OCI-LY1 (cell line): Measurements from ENCODE around the gene FOXO3.
"Not testable (repeated sequence)": the region's sequence is repeated elsewhere in the genome, so short reads cannot be mapped to it uniquely, and the experiment has no call there.

Experiments used
- H2AFZ ChIP-seq: fragments of 200-600 bp; sonication (generic), shearing (Covaris generic); 2 replicates; pipeline ENCODE4 v1.6.0; 2014; ENCODE audit warnings: antibody characterized with exemption, mild to moderate bottlenecking, low read length
- H3F3A ChIP-seq: fragments of 200-600 bp; sonication (generic), shearing (Covaris generic); 2 replicates; pipeline ENCODE4 v1.6.0; 2014; ENCODE audit warnings: mild to moderate bottlenecking, antibody characterized with exemption, low read length, moderate library complexity; ENCODE audit not compliant: insufficient read depth
- H3K27ac ChIP-seq: fragments of 200-600 bp; sonication (generic); 2 replicates; pipeline ENCODE4 v1.5.1; 2014; ENCODE audit warnings: low read length, mixed run types, mild to moderate bottlenecking, low read depth; ENCODE audit not compliant: poor library complexity, severe bottlenecking
- H3K27me3 ChIP-seq: fragments of 200-600 bp; sonication (generic); 2 replicates; pipeline ENCODE4 v1.6.0; 2014; ENCODE audit warnings: antibody characterized with exemption, mild to moderate bottlenecking, low read length, moderate library complexity; ENCODE audit not compliant: insufficient read depth
- H3K36me3 ChIP-seq: fragments of 200-600 bp; sonication (generic); 2 replicates; pipeline ENCODE4 v1.6.1; 2014; ENCODE audit warnings: mild to moderate bottlenecking, antibody characterized with exemption, low read length, moderate library complexity, mixed read lengths; ENCODE audit not compliant: insufficient read depth
- H3K4me1 ChIP-seq: fragments of 200-600 bp; sonication (generic); 2 replicates; pipeline ENCODE4 v1.5.1; 2014; ENCODE audit warnings: mild to moderate bottlenecking, low read length, moderate library complexity; ENCODE audit not compliant: insufficient read depth, severe bottlenecking
- H3K4me2 ChIP-seq: fragments of 200-600 bp; sonication (generic), shearing (Covaris generic); 2 replicates; pipeline ENCODE4 v1.6.1; 2014; ENCODE audit warnings: low read length
- H3K4me3 ChIP-seq: fragments of 200-600 bp; sonication (generic); 2 replicates; pipeline ENCODE4 v1.5.1; 2014; ENCODE audit warnings: low read length, low read depth, mild to moderate bottlenecking, mixed read lengths; ENCODE audit not compliant: poor library complexity, severe bottlenecking
- H3K79me2 ChIP-seq: fragments of 200-600 bp; shearing (Covaris generic); 2 replicates; pipeline ENCODE4 v1.6.1; 2016; ENCODE audit warnings: mixed run types, low read length, mixed read lengths; ENCODE audit not compliant: insufficient read depth
- H3K9ac ChIP-seq: fragments of 200-600 bp; sonication (generic), shearing (Covaris generic); 2 replicates; pipeline ENCODE4 v1.6.1; 2014; ENCODE audit warnings: mild to moderate bottlenecking, low read length, mixed read lengths
- H3K9me2 ChIP-seq: fragments of 200-600 bp; sonication (generic), shearing (Covaris generic); 2 replicates; pipeline ENCODE4 v1.6.1; 2014; ENCODE audit warnings: low read depth, mild to moderate bottlenecking, low read length, mixed read lengths
- H3K9me3 ChIP-seq: fragments of 200-600 bp; shearing (Covaris generic); 2 replicates; pipeline ENCODE4 v1.6.1; 2014; ENCODE audit warnings: low read length, mixed read lengths
- H4K20me1 ChIP-seq: fragments of 200-600 bp; sonication (generic), shearing (Covaris generic); 2 replicates; pipeline ENCODE4 v1.6.0; 2016; ENCODE audit warnings: mild to moderate bottlenecking, low read length; ENCODE audit not compliant: insufficient read depth
- CTCF ChIP-seq: fragments of 200-600 bp; sonication (generic), shearing (Covaris generic); IDR thresholded peaks from 2 replicates; pipeline ENCODE4 v1.5.1; 2017; ENCODE audit warnings: mild to moderate bottlenecking, antibody characterized with exemption, low read length, moderate library complexity, mixed read lengths
- EZH2 ChIP-seq: fragments of 200-600 bp; sonication (generic), shearing (Covaris generic); IDR thresholded peaks from 2 replicates; pipeline ENCODE4 v1.8.0; 2017; ENCODE audit warnings: borderline replicate concordance, mixed run types, mild to moderate bottlenecking, antibody characterized with exemption, low read length, moderate library complexity, mixed read lengths

Gene FOXO3

GRCh38 chr6:108682383-108683119 lies 121.8 kb downstream of the FOXO3 start:
- H3K4me1 ChIP-seq, H3K4me3 ChIP-seq: not testable (repeated sequence)

GRCh38 chr6:108683976-108684375 lies 123.3 kb downstream of the FOXO3 start:
- not testable (repeated sequence) for H3K36me3 ChIP-seq, H3K9me3 ChIP-seq, H3K9me2 ChIP-seq, H3K4me1 ChIP-seq, H3K9ac ChIP-seq, H3F3A ChIP-seq, H3K4me3 ChIP-seq, H3K79me2 ChIP-seq, H3K27me3 ChIP-seq, H2AFZ ChIP-seq, H3K27ac ChIP-seq, H3K4me2 ChIP-seq, H4K20me1 ChIP-seq

More at GRCh38 chr6:108682383-108683119, 121.8 kb downstream of the FOXO3 start:
- not testable (repeated sequence) for H3K79me2 ChIP-seq, H4K20me1 ChIP-seq, H3K27me3 ChIP-seq, H3K27ac ChIP-seq, H3K9me3 ChIP-seq, H3K9me2 ChIP-seq, H3K36me3 ChIP-seq, H3K9ac ChIP-seq, H3K4me2 ChIP-seq, H2AFZ ChIP-seq, H3F3A ChIP-seq

- Histone ChIP-seq H3K9ac (no peak overlapping the region), H4K20me1 (no peaks in the 10 kb centered on the region), H3K27me3 (no peaks in the 10 kb centered on the region), H3K9me3 (no peaks in the 10 kb centered on the region), H3K4me2 (no peak overlapping the region), H3K4me1 (no peaks in the 10 kb centered on the region), H3F3A (no peaks in the 10 kb centered on the region), H3K4me3 (no peak overlapping the region), H3K79me2 (no peaks in the 10 kb centered on the region), H3K36me3 (no peaks in the 10 kb centered on the region), H3K9me2 (no peaks in the 10 kb centered on the region), H2AFZ (no peak overlapping the region), H3K27ac (no peak overlapping the region)
- TF ChIP-seq EZH2, result no peak
- no peak for TF ChIP-seq CTCF
Observed at GRCh38 chr6:108684771-108685329, 124.1 kb downstream of the FOXO3 start.

GRCh38 chr6:108685970-108686369 lies 125.3 kb downstream of the FOXO3 start:
- Histone ChIP-seq H3K36me3 (no peaks in the 10 kb centered on the region), H3K9me2 (no peaks in the 10 kb centered on the region), H3K79me2 (no peaks in the 10 kb centered on the region), H3K4me3 (no peak overlapping the region), H3K9me3 (no peaks in the 10 kb centered on the region), H3K4me1 (peaks cover 4% of the 10 kb centered on the region), H4K20me1 (no peaks in the 10 kb centered on the region), H2AFZ (no peak overlapping the region), H3F3A (no peaks in the 10 kb centered on the region), H3K9ac (no peak overlapping the region), H3K27ac (no peak overlapping the region), H3K27me3 (no peaks in the 10 kb centered on the region), H3K4me2 (no peak overlapping the region)
- TF ChIP-seq EZH2, result no peak
- no peak for TF ChIP-seq CTCF
